Astrocyte of the cerebellum (primary cell): Measurements from ENCODE around the gene PRPSAP1.

Experiments
- DNase-seq: peaks from one replicate; pipeline ENCODE4 v3.0.0-alpha.2; 2011; ENCODE audit warnings: low read depth
- H3K4me3 ChIP-seq: 2 replicates; pipeline ENCODE4 v1.5.1; 2011; ENCODE audit warnings: mild to moderate bottlenecking, low read depth, low read length, moderate library complexity
- in situ Hi-C: cut with HindIII; loops from 2 replicates; pipeline ENCODE4 v1.10.0; 2017; ENCODE audit warnings: low sequenced_read_pairs
- TF ChIP-seq, protein P1 (sequence below): IDR thresholded peaks from 2 replicates; pipeline ENCODE4 v1.5.1; 2012; ENCODE audit warnings: low read length, low read depth, moderate library complexity, mild to moderate bottlenecking; ENCODE audit errors: missing control alignments

The PRPSAP1 gene

DNA sequence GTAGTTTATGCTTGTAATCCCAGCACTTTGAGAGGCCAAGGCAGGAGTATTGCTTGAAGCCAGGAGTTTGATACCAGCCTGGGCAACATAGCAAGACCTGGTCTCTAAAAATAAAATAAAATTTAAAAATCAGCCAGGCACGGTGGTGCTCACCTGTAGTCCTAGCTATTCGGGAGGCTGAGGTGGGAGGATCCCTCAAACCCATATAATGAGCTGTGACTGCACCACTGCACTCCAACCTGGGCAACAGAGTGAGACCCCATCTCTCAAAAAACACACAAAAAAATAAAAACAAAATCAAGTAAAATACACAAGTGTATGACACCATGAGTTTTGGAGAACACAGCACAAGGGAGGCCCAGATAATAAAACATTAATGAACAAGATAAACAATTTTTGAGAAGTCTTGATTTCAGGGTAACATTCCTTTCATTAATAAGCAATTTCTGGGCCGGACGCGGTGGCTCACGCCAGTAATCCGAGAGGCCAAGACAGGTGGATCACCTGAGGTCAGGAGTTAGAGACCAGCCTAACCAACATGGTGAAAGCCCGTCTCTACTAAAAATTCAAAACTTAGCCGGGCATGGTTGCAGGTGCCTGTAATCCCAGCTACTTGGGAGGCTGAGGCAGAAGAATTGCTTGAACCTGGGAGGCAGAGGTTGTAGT is 17.9 kb downstream of the PRPSAP1 start:
- DNase-seq: no peak
- H3K4me3 ChIP-seq: no peak overlapping the region
- in situ Hi-C loops: no loop called here
- TF ChIP-seq, protein P1, sequence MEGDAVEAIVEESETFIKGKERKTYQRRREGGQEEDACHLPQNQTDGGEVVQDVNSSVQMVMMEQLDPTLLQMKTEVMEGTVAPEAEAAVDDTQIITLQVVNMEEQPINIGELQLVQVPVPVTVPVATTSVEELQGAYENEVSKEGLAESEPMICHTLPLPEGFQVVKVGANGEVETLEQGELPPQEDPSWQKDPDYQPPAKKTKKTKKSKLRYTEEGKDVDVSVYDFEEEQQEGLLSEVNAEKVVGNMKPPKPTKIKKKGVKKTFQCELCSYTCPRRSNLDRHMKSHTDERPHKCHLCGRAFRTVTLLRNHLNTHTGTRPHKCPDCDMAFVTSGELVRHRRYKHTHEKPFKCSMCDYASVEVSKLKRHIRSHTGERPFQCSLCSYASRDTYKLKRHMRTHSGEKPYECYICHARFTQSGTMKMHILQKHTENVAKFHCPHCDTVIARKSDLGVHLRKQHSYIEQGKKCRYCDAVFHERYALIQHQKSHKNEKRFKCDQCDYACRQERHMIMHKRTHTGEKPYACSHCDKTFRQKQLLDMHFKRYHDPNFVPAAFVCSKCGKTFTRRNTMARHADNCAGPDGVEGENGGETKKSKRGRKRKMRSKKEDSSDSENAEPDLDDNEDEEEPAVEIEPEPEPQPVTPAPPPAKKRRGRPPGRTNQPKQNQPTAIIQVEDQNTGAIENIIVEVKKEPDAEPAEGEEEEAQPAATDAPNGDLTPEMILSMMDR: no peak

DNA sequence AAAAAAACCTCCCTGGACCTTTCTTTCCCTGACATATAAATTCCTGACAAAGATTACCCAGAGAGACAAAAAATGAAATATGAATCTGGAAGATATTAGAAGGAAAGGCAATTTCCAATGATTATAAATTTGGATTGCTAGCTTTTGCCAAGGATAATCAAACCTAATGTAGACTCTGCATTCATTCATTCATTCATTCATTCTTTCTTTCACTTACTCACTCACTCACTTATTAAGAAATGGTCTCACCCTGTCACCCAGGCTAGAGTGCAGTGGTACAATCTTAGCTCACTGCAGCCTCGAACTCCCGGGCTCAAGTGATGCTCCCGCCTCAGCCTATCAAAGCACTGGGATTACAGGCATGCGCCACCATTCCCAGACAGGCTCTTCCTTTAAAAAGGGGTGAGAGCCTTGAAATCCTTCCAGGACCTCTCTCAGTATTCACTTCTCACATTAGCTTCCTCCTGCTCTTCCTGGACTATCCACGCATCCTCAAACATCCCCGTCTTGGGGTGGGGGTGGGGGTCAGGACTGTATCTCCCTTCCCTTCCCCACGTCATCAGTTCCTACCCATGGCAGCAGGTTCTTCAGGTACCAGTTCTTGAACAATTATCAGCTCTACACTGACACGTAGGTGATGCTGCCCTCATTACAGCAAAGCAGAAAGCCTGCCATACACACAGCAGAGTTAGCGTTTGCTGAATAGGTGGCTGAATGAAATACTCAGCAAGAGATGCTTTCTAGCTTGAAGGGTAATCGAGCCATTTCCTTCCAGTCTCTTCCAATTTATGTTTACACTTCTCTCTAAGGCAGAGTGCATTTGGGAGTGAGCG is 19.8 kb downstream of the PRPSAP1 start:
- no peak overlapping the region for H3K4me3 ChIP-seq
- in situ Hi-C loops: no loop called here
- DNase-seq: no peak
- TF ChIP-seq, protein P1: no peak

DNA sequence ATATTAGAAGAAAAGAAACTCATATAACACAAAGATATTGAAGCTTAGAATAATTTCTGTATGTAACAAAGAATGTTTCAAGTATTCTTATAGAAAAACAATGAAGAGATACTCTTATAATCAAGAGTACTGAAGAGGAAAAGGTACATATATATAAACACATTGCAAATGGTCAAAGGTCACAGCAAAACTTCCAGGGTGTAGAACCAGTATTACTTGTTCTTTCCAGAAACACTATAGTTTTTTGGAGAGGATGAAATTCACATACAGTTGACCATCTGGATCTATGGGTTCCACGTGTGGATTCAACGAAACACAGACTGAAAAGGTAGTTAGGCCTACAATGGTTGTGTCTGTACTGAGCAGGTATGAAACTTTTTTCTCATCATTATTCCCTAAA is 22.6 kb downstream of the PRPSAP1 start:
- TF ChIP-seq, protein P1: no peak
- DNase-seq: no peak
- H3K4me3 ChIP-seq: no peak overlapping the region
- in situ Hi-C loops: no loop called here

DNA sequence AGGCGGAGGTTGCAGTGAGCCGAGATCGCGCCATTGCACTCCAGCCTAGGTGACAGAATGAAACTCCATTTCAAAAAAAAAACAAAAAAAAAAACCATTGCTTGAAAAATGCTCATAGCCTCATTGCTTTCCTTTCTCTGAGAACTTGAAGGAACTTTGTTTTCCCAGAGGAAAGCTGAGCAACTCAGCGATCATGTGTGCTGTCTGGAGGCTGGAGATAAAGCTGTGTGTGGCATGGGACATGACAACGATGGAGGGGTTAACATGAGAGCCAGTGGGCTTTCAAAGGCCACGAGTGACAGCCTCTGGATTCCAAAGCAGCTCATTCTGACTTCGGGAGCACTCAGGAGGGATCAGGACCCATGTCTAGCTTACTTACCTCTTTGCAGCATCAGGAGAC is 24.1 kb downstream of the PRPSAP1 start:
- in situ Hi-C loops: no loop called here
- TF ChIP-seq, protein P1: no peak
- no peak for DNase-seq
- no peak overlapping the region for H3K4me3 ChIP-seq

DNA sequence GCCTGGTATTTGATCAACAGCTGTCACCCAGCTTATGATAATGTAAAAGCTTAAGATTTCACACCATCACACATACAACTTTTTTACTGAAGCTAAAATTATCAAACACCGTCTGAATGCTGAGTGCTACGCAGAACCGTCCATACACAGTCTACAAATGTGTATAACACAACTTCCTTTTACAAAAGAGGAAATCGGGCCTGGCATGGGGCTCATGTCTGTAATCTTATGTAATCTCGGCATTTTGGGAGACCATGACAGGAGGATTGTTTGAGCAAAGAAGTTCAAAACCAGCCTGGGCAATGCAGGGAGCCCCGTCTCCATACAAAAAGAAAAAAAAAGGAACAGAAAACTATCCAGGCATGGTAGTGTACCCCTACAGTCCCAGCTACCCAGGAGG is 26.0 kb downstream of the PRPSAP1 start:
- no peak for DNase-seq
- no peak overlapping the region for H3K4me3 ChIP-seq
- TF ChIP-seq, protein P1: no peak
- in situ Hi-C loops: no loop called here

DNA sequence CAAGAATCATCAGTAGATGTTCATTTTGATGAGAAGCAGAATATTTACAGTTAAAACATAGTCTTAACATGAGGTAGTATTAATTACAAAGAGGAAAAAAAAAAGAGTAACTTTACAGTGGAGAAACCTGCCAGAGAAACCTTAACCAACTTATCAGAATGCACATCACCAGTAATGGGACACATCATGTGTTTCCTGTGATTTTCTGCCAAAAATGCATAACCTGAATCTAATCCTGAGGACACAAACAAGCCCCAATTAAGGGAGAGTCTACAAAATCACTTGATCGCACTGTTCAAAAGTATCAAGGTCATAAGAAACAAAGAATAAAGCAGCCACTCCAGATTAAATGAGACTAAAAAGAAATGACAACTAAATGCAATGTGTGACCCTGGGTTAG is 27.4 kb downstream of the PRPSAP1 start:
- no peak for DNase-seq
- in situ Hi-C loops: no loop called here
- TF ChIP-seq, protein P1: no peak
- no peak overlapping the region for H3K4me3 ChIP-seq
